H1 (cell line): ENCODE data around the gene XPO1. TPM values are rescaled to one million over a fixed set of nuclear protein-coding genes. Genes with fewer than 3 reads are reported as not detected.

Experiments used
- CBX8 ChIP-seq: fragments of 300-800, 300-1000 bp; sonication (generic); IDR thresholded peaks from 2 replicates; pipeline ENCODE4 v1.7.1; 2016; ENCODE audit warnings: low read depth, low read length, borderline replicate concordance
- CHD7 ChIP-seq: fragments of 300-600 bp; sonication (generic); IDR thresholded peaks from 2 replicates; pipeline ENCODE4 v1.7.1; 2012; ENCODE audit warnings: low read length, moderate library complexity, mild to moderate bottlenecking, inconsistent platforms; ENCODE audit not compliant: insufficient replicate concordance
- CREB1 ChIP-seq: IDR thresholded peaks from 2 replicates; pipeline ENCODE4 v1.6.1; 2012; ENCODE audit warnings: inconsistent platforms
- GABPA ChIP-seq: IDR thresholded peaks from 2 replicates; pipeline ENCODE4 v1.6.1; 2011; ENCODE audit warnings: mild to moderate bottlenecking, low read length, moderate library complexity, borderline replicate concordance; ENCODE audit not compliant: insufficient read depth
- HDAC2 ChIP-seq, 2 experiments: fragments of 300-600 bp in 1 of 2; sonication (generic) in 1 of 2; IDR thresholded peaks; 2 replicates each; pipeline ENCODE4 v1.6.1; 2011 to 2012; ENCODE audit warnings: low read depth in 2 of 2, low read length in 2 of 2, mild to moderate bottlenecking in 2 of 2, moderate library complexity in 2 of 2, borderline replicate concordance in 1 of 2, inconsistent platforms in 1 of 2
- NRF1 ChIP-seq: IDR thresholded peaks from 2 replicates; pipeline ENCODE4 v1.6.1; 2011; ENCODE audit warnings: mild to moderate bottlenecking, low read depth, low read length, improper control_type of control experiment
- POLR2A ChIP-seq, 2 experiments: IDR thresholded peaks; 1 replicate in 1 of 2; 2 replicates in 1 of 2; pipeline ENCODE4 v1.6.1; 2011; ENCODE audit warnings: low read depth in 2 of 2, low read length in 2 of 2, mild to moderate bottlenecking in 2 of 2; ENCODE audit errors: control extremely low read depth in 1 of 2
- RNF2 ChIP-seq: fragments of 200-900, 300-1000 bp; sonication (generic); IDR thresholded peaks from 2 replicates; pipeline ENCODE4 v1.7.1; 2016; ENCODE audit warnings: borderline replicate concordance, low read depth, mild to moderate bottlenecking, antibody characterized with exemption, low read length; ENCODE audit not compliant: poor library complexity, severe bottlenecking; ENCODE audit errors: missing control alignments
- SUZ12 ChIP-seq: fragments of 200-600 bp; sonication (generic); IDR thresholded peaks from 2 replicates; pipeline ENCODE4 v1.6.1; 2012; ENCODE audit warnings: mild to moderate bottlenecking, inconsistent platforms, low read length, moderate library complexity, mixed read lengths
- TEAD4 ChIP-seq: IDR thresholded peaks from 2 replicates; pipeline ENCODE4 v1.6.1; 2012; ENCODE audit warnings: low read depth, low read length, inconsistent platforms, mixed read lengths
- polyA plus RNA-seq, 7 experiments: library from polyadenylated mRNA; depleted of rRNA in 3 of 7; stranded (reverse) in 5 of 7; unstranded in 2 of 7; fragments of >200 nt in 5 of 7; fragments of 200-250 nt in 2 of 7; gene quantifications; 1 replicate in 5 of 7; 2 replicates in 1 of 7; 4 replicates in 1 of 7; pipeline versions ENCODE4 v1.2.1 to v1.2.3, GENCODE V29; 2011 to 2013; ENCODE audit warnings: missing spikeins in 2 of 7, mixed read lengths in 2 of 7
- total RNA-seq: library from RNA; stranded (reverse); fragmentation: NEBNext Ultra II Directional; extraction: Animal tissue kit (Norgen Biotek cat#: 25700); gene quantifications from 2 replicates; pipeline ENCODE4 v1.2.1, GENCODE V29; 2021
- TF ChIP-seq, protein P1 (sequence below): IDR thresholded peaks from 2 replicates; pipeline ENCODE4 v1.6.1; 2011; ENCODE audit warnings: low read length, improper control_type of control experiment

Gene XPO1
- total and polyA plus RNA-seq, 2 of the 8 experiments (the other 6 are each of a cell fraction or from before 2014, with no cell fraction given) = 110 to 296 TPM

DNA sequence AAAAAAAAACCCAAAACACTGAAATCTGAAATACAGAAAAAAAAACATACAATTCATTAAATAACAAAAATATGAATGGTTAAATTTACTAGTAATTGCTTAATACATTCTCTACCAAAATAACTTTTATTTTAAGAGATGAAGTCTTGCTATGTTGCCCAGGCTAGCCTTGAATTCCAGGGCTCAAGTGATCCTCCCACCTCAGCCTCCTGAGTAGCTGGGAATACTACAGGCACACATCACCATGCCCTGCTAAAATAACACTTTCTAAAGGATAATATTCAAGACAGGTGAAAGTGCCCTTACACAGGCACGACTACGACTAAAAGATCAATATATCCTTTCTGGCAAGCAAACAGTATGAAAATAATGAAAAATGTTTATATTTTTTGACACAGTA is 76.8 kb downstream of the XPO1 start (continued):
- TF ChIP-seq CHD7 (no peak), RNF2 (no peak), POLR2A (IDR thresholded peaks at IDR 0.05; ENCODE audit: control extremely low read depth in 1 of 2, low read depth in 2 of 2, low read length in 2 of 2) (no peak), HDAC2 (IDR thresholded peaks at IDR 0.05; ENCODE audit: borderline replicate concordance in 1 of 2, low read depth in 2 of 2, low read length in 2 of 2) (no peak), TEAD4 (no peak), CBX8 (no peak), SUZ12 (no peak), GABPA (no peak), NRF1 (no peak), CREB1 (no peak)
- TF ChIP-seq, protein P1, sequence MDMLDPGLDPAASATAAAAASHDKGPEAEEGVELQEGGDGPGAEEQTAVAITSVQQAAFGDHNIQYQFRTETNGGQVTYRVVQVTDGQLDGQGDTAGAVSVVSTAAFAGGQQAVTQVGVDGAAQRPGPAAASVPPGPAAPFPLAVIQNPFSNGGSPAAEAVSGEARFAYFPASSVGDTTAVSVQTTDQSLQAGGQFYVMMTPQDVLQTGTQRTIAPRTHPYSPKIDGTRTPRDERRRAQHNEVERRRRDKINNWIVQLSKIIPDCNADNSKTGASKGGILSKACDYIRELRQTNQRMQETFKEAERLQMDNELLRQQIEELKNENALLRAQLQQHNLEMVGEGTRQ = no peak
